ENCODE measurements around the gene CORO2A. TPM values are rescaled to one million over a fixed set of nuclear protein-coding genes. Genes with fewer than 3 reads are reported as not detected.

The CORO2A gene
- total and polyA plus RNA-seq, 10 of the 15 experiments (the other 5 are each of a cell fraction or from before 2014, with no cell fraction given) = 1.0 to 5.3 (median 3.5) TPM

GRCh38 chr9:98192503-98193335 lies at the start of gene CORO2A (continued):
- TF ChIP-seq, protein P1, sequence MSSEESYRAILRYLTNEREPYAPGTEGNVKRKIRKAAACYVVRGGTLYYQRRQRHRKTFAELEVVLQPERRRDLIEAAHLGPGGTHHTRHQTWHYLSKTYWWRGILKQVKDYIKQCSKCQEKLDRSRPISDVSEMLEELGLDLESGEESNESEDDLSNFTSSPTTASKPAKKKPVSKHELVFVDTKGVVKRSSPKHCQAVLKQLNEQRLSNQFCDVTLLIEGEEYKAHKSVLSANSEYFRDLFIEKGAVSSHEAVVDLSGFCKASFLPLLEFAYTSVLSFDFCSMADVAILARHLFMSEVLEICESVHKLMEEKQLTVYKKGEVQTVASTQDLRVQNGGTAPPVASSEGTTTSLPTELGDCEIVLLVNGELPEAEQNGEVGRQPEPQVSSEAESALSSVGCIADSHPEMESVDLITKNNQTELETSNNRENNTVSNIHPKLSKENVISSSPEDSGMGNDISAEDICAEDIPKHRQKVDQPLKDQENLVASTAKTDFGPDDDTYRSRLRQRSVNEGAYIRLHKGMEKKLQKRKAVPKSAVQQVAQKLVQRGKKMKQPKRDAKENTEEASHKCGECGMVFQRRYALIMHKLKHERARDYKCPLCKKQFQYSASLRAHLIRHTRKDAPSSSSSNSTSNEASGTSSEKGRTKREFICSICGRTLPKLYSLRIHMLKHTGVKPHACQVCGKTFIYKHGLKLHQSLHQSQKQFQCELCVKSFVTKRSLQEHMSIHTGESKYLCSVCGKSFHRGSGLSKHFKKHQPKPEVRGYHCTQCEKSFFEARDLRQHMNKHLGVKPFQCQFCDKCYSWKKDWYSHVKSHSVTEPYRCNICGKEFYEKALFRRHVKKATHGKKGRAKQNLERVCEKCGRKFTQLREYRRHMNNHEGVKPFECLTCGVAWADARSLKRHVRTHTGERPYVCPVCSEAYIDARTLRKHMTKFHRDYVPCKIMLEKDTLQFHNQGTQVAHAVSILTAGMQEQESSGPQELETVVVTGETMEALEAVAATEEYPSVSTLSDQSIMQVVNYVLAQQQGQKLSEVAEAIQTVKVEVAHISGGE (CRISPR knock-in tag; IDR thresholded peaks at IDR 0.05) = no peak
- TF ChIP-seq MXI1 (IDR thresholded peaks at IDR 0.05; ENCODE audit: low read depth, low read length) (no peak), NR2F1 (conservative IDR thresholded peaks at IDR 0.05) (peak; percentile 76), ATF7 (IDR thresholded peaks at IDR 0.05; ENCODE audit: low read depth) (no peak), BACH1 (IDR thresholded peaks at IDR 0.05; ENCODE audit: borderline replicate concordance) (0 out of 2 replicates have a peak, but pooled peaks have one; percentile 29), EP300 (IDR thresholded peaks at IDR 0.05; ENCODE audit: borderline replicate concordance in 1 of 2, control insufficient read depth in 1 of 2, low read depth in 2 of 2, low read length in 2 of 2) (no peak), HDAC6 (IDR thresholded peaks at IDR 0.05; ENCODE audit: unreplicated experiment) (no peak), HDAC2 (IDR thresholded peaks at IDR 0.05) (no peak), NFYA (IDR thresholded peaks at IDR 0.05; ENCODE audit: borderline replicate concordance, low read depth, low read length) (no peak), SMC3 (IDR thresholded peaks at IDR 0.05; ENCODE audit: borderline replicate concordance, low read length) (no peak), IKZF1 (conservative IDR thresholded peaks at IDR 0.05) (peak; percentile 70), JUNB (IDR thresholded peaks at IDR 0.05) (no peak), RFX5 (IDR thresholded peaks at IDR 0.05; ENCODE audit: low read depth, low read length) (no peak), CHD2 (IDR thresholded peaks at IDR 0.05; ENCODE audit: borderline replicate concordance, low read depth, low read length) (no peak)
